GM12891 (cell line): ENCODE measurements around the gene FBXL2.

Experiments
- DNase-seq: peaks from one replicate; pipeline ENCODE4 v3.0.0; 2011; ENCODE audit warnings: low spot score; ENCODE audit not compliant: insufficient read length
- FAIRE-seq: peaks from 2 replicates; lab custom pipeline; 2011; peaks lifted over from hg19 to GRCh38; lab: Jason Lieb, UNC
- PAX5 ChIP-seq: IDR thresholded peaks from 2 replicates; pipeline ENCODE4 v1.6.1; 2011; ENCODE audit warnings: low read length, moderate library complexity, mild to moderate bottlenecking; ENCODE audit not compliant: insufficient read depth, severe bottlenecking
- POLR2A ChIP-seq: IDR thresholded peaks from 2 replicates; pipeline ENCODE4 v1.6.1; 2011; ENCODE audit warnings: low read depth, low read length, control low read depth
- POLR2AphosphoS5 ChIP-seq: IDR thresholded peaks from 2 replicates; pipeline ENCODE4 v1.6.1; 2011; ENCODE audit warnings: low read depth, low read length, control low read depth
- POU2F2 ChIP-seq: IDR thresholded peaks from 2 replicates; pipeline ENCODE4 v1.6.1; 2011; ENCODE audit warnings: low read depth, mild to moderate bottlenecking, control low read depth, low read length, moderate library complexity
- SPI1 ChIP-seq: IDR thresholded peaks from 2 replicates; pipeline ENCODE4 v1.6.1; 2011; ENCODE audit warnings: low read depth, low read length, control low read depth
- TAF1 ChIP-seq: IDR thresholded peaks from 2 replicates; pipeline ENCODE4 v1.6.1; 2011; ENCODE audit warnings: low read depth, low read length, control low read depth

FBXL2 gene

DNA sequence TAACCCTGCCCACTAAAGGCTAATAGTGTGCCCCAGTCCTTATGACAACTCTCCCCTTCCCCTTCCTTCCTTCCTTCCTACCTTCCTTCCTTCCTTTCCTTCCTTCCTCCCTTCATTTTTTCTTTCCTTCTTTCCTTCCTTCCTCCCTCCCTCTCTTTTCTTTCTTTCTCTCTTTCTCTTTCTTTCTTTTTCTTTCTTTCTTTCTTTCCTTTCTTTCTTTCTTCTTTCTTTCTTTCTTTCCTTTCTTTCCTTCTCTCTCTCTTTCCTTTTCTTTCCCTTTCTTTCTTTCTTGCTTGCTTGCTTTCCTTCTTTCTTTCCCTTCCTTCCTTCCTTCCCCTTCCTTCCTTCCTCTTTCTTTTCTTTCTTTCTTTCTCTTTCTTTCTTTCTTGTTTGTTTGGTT is 30.5 kb upstream of the FBXL2 start:
- DNase-seq: no peak
- no peak for FAIRE-seq
- TF ChIP-seq TAF1 (no peak), SPI1 (no peak), POLR2AphosphoS5 (no peak), POLR2A (no peak), POU2F2 (no peak)

DNA sequence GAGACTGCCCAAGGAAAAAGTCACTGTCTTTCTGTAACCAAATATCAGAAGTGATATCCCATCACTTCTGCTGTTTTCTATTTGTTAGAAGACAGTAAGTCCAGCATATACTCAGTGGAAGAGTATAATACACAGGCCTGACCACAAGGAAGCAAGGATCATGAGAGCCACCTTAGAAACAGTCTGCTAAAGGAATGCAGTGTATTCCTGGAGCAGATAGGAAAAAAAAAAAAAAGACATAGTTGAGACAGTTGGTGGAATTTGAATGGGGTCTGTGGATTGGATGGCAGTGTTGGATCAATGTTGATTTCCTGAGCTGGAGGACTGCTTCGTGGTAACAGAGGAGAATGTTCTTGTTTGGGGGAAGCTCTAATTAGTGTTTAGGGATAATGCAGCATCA is 26.5 kb upstream of the FBXL2 start:
- TF ChIP-seq POLR2AphosphoS5 (no peak), SPI1 (no peak), POU2F2 (no peak), POLR2A (no peak), TAF1 (no peak), PAX5 (no peak)

DNA sequence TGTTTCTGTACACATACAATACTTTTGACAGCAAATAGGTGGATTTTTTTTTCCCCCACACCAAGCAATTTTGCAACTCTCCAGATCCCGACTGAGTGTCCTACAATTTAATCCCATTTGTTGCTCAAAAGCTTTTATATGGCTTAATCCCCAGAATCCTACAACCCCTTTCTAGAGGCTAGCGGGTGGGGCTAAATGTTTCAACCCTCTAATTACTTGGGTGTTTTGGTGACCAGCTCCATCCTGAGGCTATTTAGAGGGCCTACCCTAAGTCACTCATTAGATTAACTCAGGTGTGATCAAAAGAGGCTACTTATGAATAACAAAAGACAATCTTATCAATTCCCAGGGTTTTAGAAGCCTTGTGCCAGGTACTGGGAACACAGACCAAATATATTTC is 21.0 kb upstream of the FBXL2 start:
- DNase-seq (no peak), FAIRE-seq (no peak)
- TF ChIP-seq POLR2AphosphoS5: no peak
- TF ChIP-seq SPI1: no peak
- no peak for TF ChIP-seq TAF1
- no peak for TF ChIP-seq PAX5
- no peak for TF ChIP-seq POU2F2
- TF ChIP-seq POLR2A: no peak

More for the DNA sequence above, 26.5 kb upstream of the FBXL2 start:
- no peak for DNase-seq
- FAIRE-seq: no peak

GRCh38 chr3:33260104-33260503 is 17.1 kb upstream of the FBXL2 start:
- DNase-seq: no peak
- TF ChIP-seq POLR2A (no peak), POU2F2 (no peak), SPI1 (no peak), TAF1 (no peak), PAX5 (no peak), POLR2AphosphoS5 (no peak)
- FAIRE-seq: no peak

- DNase-seq (no peak), FAIRE-seq (no peak)
- TF ChIP-seq POLR2AphosphoS5 (no peak), TAF1 (no peak), PAX5 (no peak), SPI1 (no peak), POU2F2 (no peak), POLR2A (no peak)
Measured at GRCh38 chr3:33269385-33269784, 7.9 kb upstream of the FBXL2 start.

DNA sequence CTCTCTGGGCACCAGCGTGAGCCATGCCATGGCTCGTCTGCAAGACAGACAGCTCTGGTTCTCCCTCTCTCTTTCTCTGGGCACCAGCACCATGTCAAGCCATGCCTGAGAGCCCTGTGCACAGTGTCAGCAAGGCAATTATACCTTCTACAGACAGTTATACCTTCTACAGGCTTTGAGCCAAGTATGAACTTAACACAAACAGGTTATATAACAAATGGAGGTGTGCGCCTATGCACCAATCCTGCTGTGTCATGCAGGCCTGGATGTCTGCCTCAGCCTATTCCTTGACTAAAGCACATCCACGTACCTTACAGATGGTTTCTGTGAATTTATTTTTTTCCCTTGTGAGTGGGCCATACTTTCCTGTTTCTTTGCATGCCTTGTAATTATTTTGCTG is 5.9 kb upstream of the FBXL2 start:
- TF ChIP-seq POLR2AphosphoS5 (no peak), TAF1 (no peak), PAX5 (no peak), SPI1 (no peak), POLR2A (no peak)

GRCh38 chr3:33273628-33274027 is 3.6 kb upstream of the FBXL2 start:
- TF ChIP-seq POLR2AphosphoS5 (no peak), POLR2A (no peak), PAX5 (no peak)
- FAIRE-seq (no peak), DNase-seq (no peak)

More for the DNA sequence above, 5.9 kb upstream of the FBXL2 start:
- DNase-seq: no peak
- FAIRE-seq: no peak

- no peak for FAIRE-seq
Measured at GRCh38 chr3:33278163-33278562, 921 bp downstream of the FBXL2 start.

DNA sequence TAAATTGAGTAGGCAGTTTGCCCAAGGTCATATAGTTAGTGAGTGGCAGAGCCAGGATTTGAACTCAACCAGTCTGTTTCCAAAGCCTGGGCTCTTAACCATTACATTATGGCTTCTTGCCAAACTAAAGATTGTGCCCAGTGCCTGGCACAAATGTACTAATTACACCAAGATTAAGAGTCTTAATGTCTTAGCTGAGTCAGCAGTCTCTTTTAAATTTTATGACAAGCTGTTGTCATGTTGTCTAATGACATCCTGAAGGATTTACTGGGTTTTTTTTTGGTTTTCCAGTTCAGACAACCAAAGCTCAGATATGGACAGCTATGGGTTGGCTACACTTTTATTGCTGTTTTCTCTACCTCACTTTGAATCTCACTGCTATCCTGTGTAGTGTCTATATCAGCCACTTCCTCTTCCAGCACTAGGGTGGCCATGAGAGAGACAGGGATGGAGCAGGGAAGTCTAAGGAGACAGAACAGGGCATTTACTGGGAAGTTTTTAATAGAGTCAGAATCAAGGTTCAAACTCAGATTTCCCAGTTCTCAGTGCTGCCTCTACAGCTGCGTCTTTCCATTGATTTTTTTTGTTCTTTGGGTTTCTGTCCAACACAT is 10.5 kb downstream of the FBXL2 start:
- no peak for FAIRE-seq
- no peak for DNase-seq
- TF ChIP-seq POLR2A (no peak), PAX5 (no peak), TAF1 (no peak)

More at GRCh38 chr3:33278163-33278562, 921 bp downstream of the FBXL2 start:
- no peak for DNase-seq
- TF ChIP-seq POLR2A (no peak), POU2F2 (no peak), TAF1 (no peak), PAX5 (no peak), POLR2AphosphoS5 (no peak), SPI1 (no peak)

GRCh38 chr3:33299395-33300081 is 22.3 kb downstream of the FBXL2 start:
- FAIRE-seq: no peak
- TF ChIP-seq POLR2A (no peak), TAF1 (no peak), POU2F2 (no peak), PAX5 (no peak), SPI1 (no peak)

More at GRCh38 chr3:33299395-33300081, 22.3 kb downstream of the FBXL2 start:
- no peak for DNase-seq
